Measurements from ENCODE around the gene GGCX. TPM values are rescaled to one million over a fixed set of nuclear protein-coding genes. Genes with fewer than 3 reads are reported as not detected.
A peak's percentile ranks its signal among the peaks of the same experiment; 100 is the strongest.

Gene GGCX
- total and polyA plus RNA-seq, 2 of the 13 experiments (the other 11 are each of a cell fraction or from before 2014, with no cell fraction given) = 72.5 to 103 TPM

DNA sequence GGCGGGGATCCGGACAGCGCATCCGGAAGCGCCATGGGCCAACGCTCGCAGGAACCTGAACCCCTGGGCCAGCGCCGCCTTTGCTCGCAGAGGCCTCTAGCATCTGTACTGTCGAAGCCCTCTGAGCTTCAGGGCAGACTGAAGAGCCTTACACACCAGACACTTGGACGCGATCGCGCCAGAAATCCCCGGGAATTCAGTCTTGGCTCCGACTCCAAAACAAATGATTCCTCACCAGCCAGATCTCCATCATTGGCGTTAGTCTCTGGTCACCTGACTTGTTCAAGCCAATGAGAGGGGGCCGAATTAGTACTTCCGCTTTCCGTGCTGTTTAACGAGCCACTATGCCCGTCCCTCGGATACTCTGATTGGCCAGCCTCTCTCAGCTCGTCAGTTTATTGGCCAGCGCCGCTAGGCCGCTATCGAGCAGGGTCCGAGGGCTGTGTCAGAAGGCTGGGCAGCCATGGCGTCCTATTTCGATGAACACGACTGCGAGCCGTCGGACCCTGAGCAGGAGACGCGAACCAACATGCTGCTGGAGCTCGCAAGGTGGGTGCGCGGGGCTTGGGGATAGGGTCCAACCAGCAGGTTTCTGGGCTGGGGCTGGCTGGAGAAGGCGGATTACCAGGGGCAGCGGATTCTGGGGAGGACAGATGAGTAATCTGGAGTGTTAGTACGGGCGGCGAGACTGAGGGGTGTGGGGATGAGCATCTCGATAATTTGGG, 34.2 kb upstream of the GGCX start, which contains the start of gene RNF181 (continued):
- 0 out of 2 replicates have a peak, but pooled peaks have one; percentile 61 for TF ChIP-seq ZNF468 (CRISPR knock-in tag; IDR thresholded peaks at IDR 0.05)
- no peak for TF ChIP-seq ZFP36 (IDR thresholded peaks at IDR 0.05; ENCODE audit: borderline replicate concordance, low read depth, low read length, partially characterized antibody)
- no peak for TF ChIP-seq ZNF720 (CRISPR knock-in tag; IDR thresholded peaks at IDR 0.05)
- TF ChIP-seq MTF2 (CRISPR knock-in tag; IDR thresholded peaks at IDR 0.05; ENCODE audit: borderline replicate concordance) = 0 out of 2 replicates have a peak, but pooled peaks have one; percentile 47
- 0 out of 2 replicates have a peak, but pooled peaks have one; percentile 69 for TF ChIP-seq ZSCAN21 (CRISPR knock-in tag; IDR thresholded peaks at IDR 0.05; ENCODE audit: borderline replicate concordance)
- TF ChIP-seq PAF1 (CRISPR knock-in tag; IDR thresholded peaks at IDR 0.05) = no peak
- no peak for TF ChIP-seq ZNF484 (CRISPR knock-in tag; IDR thresholded peaks at IDR 0.05; ENCODE audit: borderline replicate concordance, low read depth)
- no peak for TF ChIP-seq SRSF4 (IDR thresholded peaks at IDR 0.05; ENCODE audit: low read depth, low read length, poor library complexity, severe bottlenecking)
- TF ChIP-seq RNF2 (conservative IDR thresholded peaks at IDR 0.05; ENCODE audit: low read depth) = 0 out of 2 replicates have a peak, but pooled peaks have one; percentile 54
- TF ChIP-seq ZNF251 (CRISPR knock-in tag; IDR thresholded peaks at IDR 0.05) = no peak
- TF ChIP-seq, protein P1, sequence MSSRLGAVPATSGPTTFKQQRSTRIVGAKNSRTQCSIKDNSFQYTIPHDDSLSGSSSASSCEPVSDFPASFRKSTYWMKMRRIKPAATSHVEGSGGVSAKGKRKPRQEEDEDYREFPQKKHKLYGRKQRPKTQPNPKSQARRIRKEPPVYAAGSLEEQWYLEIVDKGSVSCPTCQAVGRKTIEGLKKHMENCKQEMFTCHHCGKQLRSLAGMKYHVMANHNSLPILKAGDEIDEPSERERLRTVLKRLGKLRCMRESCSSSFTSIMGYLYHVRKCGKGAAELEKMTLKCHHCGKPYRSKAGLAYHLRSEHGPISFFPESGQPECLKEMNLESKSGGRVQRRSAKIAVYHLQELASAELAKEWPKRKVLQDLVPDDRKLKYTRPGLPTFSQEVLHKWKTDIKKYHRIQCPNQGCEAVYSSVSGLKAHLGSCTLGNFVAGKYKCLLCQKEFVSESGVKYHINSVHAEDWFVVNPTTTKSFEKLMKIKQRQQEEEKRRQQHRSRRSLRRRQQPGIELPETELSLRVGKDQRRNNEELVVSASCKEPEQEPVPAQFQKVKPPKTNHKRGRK (CRISPR knock-in tag; IDR thresholded peaks at IDR 0.05) = no peak
- TF ChIP-seq, protein P2, sequence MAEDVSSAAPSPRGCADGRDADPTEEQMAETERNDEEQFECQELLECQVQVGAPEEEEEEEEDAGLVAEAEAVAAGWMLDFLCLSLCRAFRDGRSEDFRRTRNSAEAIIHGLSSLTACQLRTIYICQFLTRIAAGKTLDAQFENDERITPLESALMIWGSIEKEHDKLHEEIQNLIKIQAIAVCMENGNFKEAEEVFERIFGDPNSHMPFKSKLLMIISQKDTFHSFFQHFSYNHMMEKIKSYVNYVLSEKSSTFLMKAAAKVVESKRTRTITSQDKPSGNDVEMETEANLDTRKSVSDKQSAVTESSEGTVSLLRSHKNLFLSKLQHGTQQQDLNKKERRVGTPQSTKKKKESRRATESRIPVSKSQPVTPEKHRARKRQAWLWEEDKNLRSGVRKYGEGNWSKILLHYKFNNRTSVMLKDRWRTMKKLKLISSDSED (CRISPR knock-in tag; IDR thresholded peaks at IDR 0.05) = no peak
- no peak; the same call in 1 of the 2 replicates for TF ChIP-seq ZFP1 (CRISPR knock-in tag; IDR thresholded peaks at IDR 0.05)
- no peak; the same call in 1 of the 2 replicates for TF ChIP-seq ZNF572 (CRISPR knock-in tag; IDR thresholded peaks at IDR 0.05)
- no peak for TF ChIP-seq ZNF30 (CRISPR knock-in tag; IDR thresholded peaks at IDR 0.05)
- TF ChIP-seq FOXK2 (IDR thresholded peaks at IDR 0.05) = no peak
- TF ChIP-seq SALL1 (CRISPR knock-in tag; IDR thresholded peaks at IDR 0.05) = peak; percentile 73
- TF ChIP-seq, protein P3, sequence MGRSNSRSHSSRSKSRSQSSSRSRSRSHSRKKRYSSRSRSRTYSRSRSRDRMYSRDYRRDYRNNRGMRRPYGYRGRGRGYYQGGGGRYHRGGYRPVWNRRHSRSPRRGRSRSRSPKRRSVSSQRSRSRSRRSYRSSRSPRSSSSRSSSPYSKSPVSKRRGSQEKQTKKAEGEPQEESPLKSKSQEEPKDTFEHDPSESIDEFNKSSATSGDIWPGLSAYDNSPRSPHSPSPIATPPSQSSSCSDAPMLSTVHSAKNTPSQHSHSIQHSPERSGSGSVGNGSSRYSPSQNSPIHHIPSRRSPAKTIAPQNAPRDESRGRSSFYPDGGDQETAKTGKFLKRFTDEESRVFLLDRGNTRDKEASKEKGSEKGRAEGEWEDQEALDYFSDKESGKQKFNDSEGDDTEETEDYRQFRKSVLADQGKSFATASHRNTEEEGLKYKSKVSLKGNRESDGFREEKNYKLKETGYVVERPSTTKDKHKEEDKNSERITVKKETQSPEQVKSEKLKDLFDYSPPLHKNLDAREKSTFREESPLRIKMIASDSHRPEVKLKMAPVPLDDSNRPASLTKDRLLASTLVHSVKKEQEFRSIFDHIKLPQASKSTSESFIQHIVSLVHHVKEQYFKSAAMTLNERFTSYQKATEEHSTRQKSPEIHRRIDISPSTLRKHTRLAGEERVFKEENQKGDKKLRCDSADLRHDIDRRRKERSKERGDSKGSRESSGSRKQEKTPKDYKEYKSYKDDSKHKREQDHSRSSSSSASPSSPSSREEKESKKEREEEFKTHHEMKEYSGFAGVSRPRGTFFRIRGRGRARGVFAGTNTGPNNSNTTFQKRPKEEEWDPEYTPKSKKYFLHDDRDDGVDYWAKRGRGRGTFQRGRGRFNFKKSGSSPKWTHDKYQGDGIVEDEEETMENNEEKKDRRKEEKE (IDR thresholded peaks at IDR 0.05) = no peak
- TF ChIP-seq NFIC (IDR thresholded peaks at IDR 0.05; ENCODE audit: low read length) = no peak
- TF ChIP-seq, protein P4, sequence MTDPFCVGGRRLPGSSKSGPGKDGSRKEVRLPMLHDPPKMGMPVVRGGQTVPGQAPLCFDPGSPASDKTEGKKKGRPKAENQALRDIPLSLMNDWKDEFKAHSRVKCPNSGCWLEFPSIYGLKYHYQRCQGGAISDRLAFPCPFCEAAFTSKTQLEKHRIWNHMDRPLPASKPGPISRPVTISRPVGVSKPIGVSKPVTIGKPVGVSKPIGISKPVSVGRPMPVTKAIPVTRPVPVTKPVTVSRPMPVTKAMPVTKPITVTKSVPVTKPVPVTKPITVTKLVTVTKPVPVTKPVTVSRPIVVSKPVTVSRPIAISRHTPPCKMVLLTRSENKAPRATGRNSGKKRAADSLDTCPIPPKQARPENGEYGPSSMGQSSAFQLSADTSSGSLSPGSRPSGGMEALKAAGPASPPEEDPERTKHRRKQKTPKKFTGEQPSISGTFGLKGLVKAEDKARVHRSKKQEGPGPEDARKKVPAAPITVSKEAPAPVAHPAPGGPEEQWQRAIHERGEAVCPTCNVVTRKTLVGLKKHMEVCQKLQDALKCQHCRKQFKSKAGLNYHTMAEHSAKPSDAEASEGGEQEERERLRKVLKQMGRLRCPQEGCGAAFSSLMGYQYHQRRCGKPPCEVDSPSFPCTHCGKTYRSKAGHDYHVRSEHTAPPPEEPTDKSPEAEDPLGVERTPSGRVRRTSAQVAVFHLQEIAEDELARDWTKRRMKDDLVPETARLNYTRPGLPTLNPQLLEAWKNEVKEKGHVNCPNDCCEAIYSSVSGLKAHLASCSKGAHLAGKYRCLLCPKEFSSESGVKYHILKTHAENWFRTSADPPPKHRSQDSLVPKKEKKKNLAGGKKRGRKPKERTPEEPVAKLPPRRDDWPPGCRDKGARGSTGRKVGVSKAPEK (CRISPR knock-in tag; IDR thresholded peaks at IDR 0.05; ENCODE audit: borderline replicate concordance) = peak; percentile 22; the same call in 1 of the 2 replicates
- TF ChIP-seq FOSL1 (CRISPR knock-in tag; IDR thresholded peaks at IDR 0.05; ENCODE audit: borderline replicate concordance) = no peak
- peak; percentile 80; the same call in 1 of the 2 replicates for TF ChIP-seq PAX8 (CRISPR knock-in tag; IDR thresholded peaks at IDR 0.05; ENCODE audit: borderline replicate concordance)

All from HepG2 (cell line).